B cell (primary cell): Measurements from ENCODE around the gene PARK7. TPM values are rescaled to one million over a fixed set of nuclear protein-coding genes. Genes with fewer than 3 reads are reported as not detected.

Experiments
- ATAC-seq: fragments of 200-7000 bp; cut with Tn5 transposase; one replicate; pipeline ENCODE4 v1.10.0; 2021; ENCODE audit warnings: low read depth, mild to moderate bottlenecking, moderate number of reproducible peaks, moderate library complexity
- CTCF ChIA-PET: fragments of 350-600 bp; sonication (Branson Sonifier 250); formaldehyde crosslinking; loops from one replicate; lab custom pipeline; 2021; ENCODE audit warnings: antibody characterized with exemption, inconsistent platforms; lab: Charles Lee
- POLR2A ChIA-PET: fragments of 350-600 bp; sonication (Branson Sonifier 250); formaldehyde crosslinking; loops from one replicate; lab custom pipeline; 2021; ENCODE audit warnings: antibody characterized with exemption; lab: Charles Lee
- DNase-seq: peaks from one replicate; pipeline ENCODE4 v3.0.0; 2013
- H2AFZ ChIP-seq: 2 replicates; pipeline ENCODE4 v1.6.1; 2012; ENCODE audit warnings: mild to moderate bottlenecking, low read depth, low read length; ENCODE audit not compliant: insufficient read depth, poor library complexity, severe bottlenecking
- H3K27ac ChIP-seq, 2 donors: 1 replicate in 1 of 2; 2 replicates in 1 of 2; pipeline ENCODE4 v1.5.1; 2012 to 2013; ENCODE audit warnings: low read length in 2 of 2, mild to moderate bottlenecking in 2 of 2, moderate library complexity in 1 of 2
- H3K27me3 ChIP-seq, 4 experiments: fragments of 200-600 bp in 1 of 4; sonication (generic) in 1 of 4; replicated peaks in 1 of 4; 1 replicate in 2 of 4; 2 replicates in 2 of 4; pipeline versions ENCODE4 v1.6.1 to v1.7.0; 2013 to 2016; ENCODE audit warnings: low read length in 3 of 4, mild to moderate bottlenecking in 2 of 4, mixed read lengths in 1 of 4, moderate library complexity in 1 of 4; ENCODE audit not compliant: insufficient read depth in 4 of 4, control insufficient read depth in 3 of 4; ENCODE audit errors: control extremely low read depth in 1 of 4
- H3K36me3 ChIP-seq, 2 experiments: replicated peaks in 1 of 2; 1 replicate in 1 of 2; 2 replicates in 1 of 2; pipeline versions ENCODE4 v1.6.1 to v1.7.1; 2013; ENCODE audit warnings: low read length in 1 of 2; ENCODE audit not compliant: insufficient read depth in 2 of 2, control insufficient read depth in 1 of 2; ENCODE audit errors: control extremely low read depth in 1 of 2, extremely low read depth in 1 of 2
- H3K4me1 ChIP-seq, 2 donors: fragments of 200-600 bp in 1 of 2; sonication (generic) in 1 of 2; 1 replicate in 1 of 2; 2 replicates in 1 of 2; pipeline versions ENCODE4 v1.5.1 to v1.6.1; 2013 to 2017; ENCODE audit warnings: low read length in 2 of 2; ENCODE audit not compliant: control insufficient read depth in 2 of 2, insufficient read depth in 2 of 2
- H3K4me2 ChIP-seq: replicated peaks from 2 replicates; pipeline ENCODE3; 2012; ENCODE audit warnings: mild to moderate bottlenecking, low read depth, low read length; ENCODE audit not compliant: poor library complexity, severe bottlenecking
- H3K4me3 ChIP-seq, 5 experiments: fragments of 200-600 bp in 1 of 5; sonication (generic) in 1 of 5; 1 replicate in 3 of 5; 2 replicates in 2 of 5; pipeline versions ENCODE4 v1.5.1 to v1.7.0; 2011 to 2016; ENCODE audit warnings: low read length in 4 of 5, mild to moderate bottlenecking in 4 of 5, low read depth in 2 of 5, control low read depth in 1 of 5, moderate library complexity in 1 of 5; ENCODE audit not compliant: insufficient read depth in 1 of 5; ENCODE audit errors: control extremely low read depth in 1 of 5, extremely low read depth in 1 of 5
- H3K79me2 ChIP-seq: fragments of 200-600 bp; sonication (generic); one replicate; pipeline ENCODE4 v1.6.0; 2016; ENCODE audit warnings: low read length; ENCODE audit not compliant: control insufficient read depth, insufficient read depth
- H3K9ac ChIP-seq: fragments of 200-600 bp; sonication (generic); 2 replicates; pipeline ENCODE4 v1.6.1; 2017; ENCODE audit warnings: mild to moderate bottlenecking, low read length, moderate library complexity
- H3K9me3 ChIP-seq, 3 donors: one replicate each; pipeline versions ENCODE4 v1.6.1 to v1.7.1; 2013; ENCODE audit warnings: low read length in 2 of 3; ENCODE audit not compliant: control insufficient read depth in 2 of 3, insufficient read depth in 1 of 3; ENCODE audit errors: control extremely low read depth in 1 of 3
- H4K20me1 ChIP-seq: 2 replicates; pipeline ENCODE4 v1.6.0; 2012; ENCODE audit warnings: mild to moderate bottlenecking, low read length; ENCODE audit not compliant: insufficient read depth, control insufficient read depth, poor library complexity, severe bottlenecking
- H3K27ac Mint-ChIP-seq: one replicate; pipeline ENCODE4 v1.8.0; 2021; ENCODE audit warnings: mixed read lengths
- H3K27me3 Mint-ChIP-seq: one replicate; pipeline ENCODE4 v1.8.0; 2021; ENCODE audit warnings: mixed read lengths
- H3K4me1 Mint-ChIP-seq: one replicate; pipeline ENCODE4 v1.8.0; 2021; ENCODE audit warnings: mixed read lengths
- H3K4me3 Mint-ChIP-seq: one replicate; pipeline ENCODE4 v1.8.0; 2021; ENCODE audit warnings: mixed read lengths
- H3K9me3 Mint-ChIP-seq: one replicate; pipeline ENCODE4 v1.8.0; 2022; ENCODE audit warnings: mixed read lengths; ENCODE audit not compliant: insufficient read depth
- EZH2 ChIP-seq: IDR thresholded peaks from 2 replicates; pipeline ENCODE4 v1.6.1; 2012; ENCODE audit warnings: borderline replicate concordance, low read depth, mild to moderate bottlenecking, moderate library complexity, low read length; ENCODE audit not compliant: insufficient read depth, poor library complexity, severe bottlenecking
- WGBS: methylation state at CpG from one replicate; pipeline ENCODE4 v1.1.5; 2013; ENCODE audit warnings: missing lambda C conversion rate; ENCODE audit not compliant: insufficient coverage; 5-methylcytosine and 5-hydroxymethylcytosine counted together
- intact Hi-C: fragments of 100-400 bp; cut with micrococcal nuclease; formaldehyde crosslinking; loops from one replicate; pipeline ENCODE4 v1.10.0; 2022
- polyA plus RNA-seq: library from polyadenylated mRNA; depleted of rRNA; stranded (reverse); fragments of >200 nt; gene quantifications from 2 replicates; pipeline ENCODE4 v1.2.3, GENCODE V29; 2012
- total RNA-seq, 2 donors: library from RNA; stranded (reverse); fragments of 120-200 nt in 1 of 2; gene quantifications; 1 replicate in 1 of 2; 2 replicates in 1 of 2; pipeline versions ENCODE4 v1.2.3 to v1.2.4, GENCODE V29; 2013 to 2022
- TF ChIP-seq, protein P1 (sequence below): fragments of 200-600 bp; IDR thresholded peaks from one replicate; pipeline ENCODE4 v1.8.0; 2022; ENCODE audit warnings: antibody characterized with exemption, mild to moderate bottlenecking

The PARK7 gene
- total and polyA plus RNA-seq, 2 donors (not counting 1 experiment from before 2014, with no cell fraction given), result 63.9 to 118 TPM

DNA sequence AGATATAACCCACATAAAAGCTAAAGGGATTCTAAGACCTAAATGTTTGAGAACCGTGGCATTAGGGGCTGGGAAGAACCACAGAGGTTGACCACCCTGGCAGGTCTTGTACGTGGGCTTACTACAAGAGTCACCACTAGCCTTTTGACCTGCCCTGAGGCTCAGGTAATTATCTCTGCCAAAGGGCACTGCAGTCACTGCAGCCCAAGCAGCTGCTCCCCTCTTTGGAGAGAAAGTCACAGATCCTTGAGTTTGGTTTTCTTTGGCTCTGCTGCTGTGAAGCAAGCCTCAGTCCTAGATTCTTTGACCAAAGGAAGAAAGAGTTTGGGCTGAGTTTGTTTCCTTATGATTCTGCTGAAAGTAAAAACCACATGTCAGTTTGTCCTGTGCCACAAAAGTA lies 11.6 kb downstream of the PARK7 start:
- Histone ChIP-seq H2AFZ (no peak overlapping the region), H3K79me2 (peaks cover 36% of the 10 kb centered on the region), H3K27ac (no peak overlapping the region), H4K20me1 (peaks cover 21% of the 10 kb centered on the region), H3K4me3 (no peak overlapping the region), H3K27me3 (no peaks in the 10 kb centered on the region), H3K4me2 (no peak overlapping the region), H3K9me3 (no peaks in the 10 kb centered on the region), H3K9ac (no peak overlapping the region), H3K36me3 (peaks cover 4 to 65% of the 10 kb centered on the region in 2 experiments), H3K4me1 (no peaks in the 10 kb centered on the region)
- DNase-seq (no peak), ATAC-seq (no peak)
- 100% methylated on average over 2 of the region's 2 CpGs for whole genome bisulfite sequencing
- H3K9me3 Mint-ChIP-seq, result no peaks in the 10 kb centered on the region
- no peaks in the 10 kb centered on the region for H3K27me3 Mint-ChIP-seq
- TF ChIP-seq, protein P1, sequence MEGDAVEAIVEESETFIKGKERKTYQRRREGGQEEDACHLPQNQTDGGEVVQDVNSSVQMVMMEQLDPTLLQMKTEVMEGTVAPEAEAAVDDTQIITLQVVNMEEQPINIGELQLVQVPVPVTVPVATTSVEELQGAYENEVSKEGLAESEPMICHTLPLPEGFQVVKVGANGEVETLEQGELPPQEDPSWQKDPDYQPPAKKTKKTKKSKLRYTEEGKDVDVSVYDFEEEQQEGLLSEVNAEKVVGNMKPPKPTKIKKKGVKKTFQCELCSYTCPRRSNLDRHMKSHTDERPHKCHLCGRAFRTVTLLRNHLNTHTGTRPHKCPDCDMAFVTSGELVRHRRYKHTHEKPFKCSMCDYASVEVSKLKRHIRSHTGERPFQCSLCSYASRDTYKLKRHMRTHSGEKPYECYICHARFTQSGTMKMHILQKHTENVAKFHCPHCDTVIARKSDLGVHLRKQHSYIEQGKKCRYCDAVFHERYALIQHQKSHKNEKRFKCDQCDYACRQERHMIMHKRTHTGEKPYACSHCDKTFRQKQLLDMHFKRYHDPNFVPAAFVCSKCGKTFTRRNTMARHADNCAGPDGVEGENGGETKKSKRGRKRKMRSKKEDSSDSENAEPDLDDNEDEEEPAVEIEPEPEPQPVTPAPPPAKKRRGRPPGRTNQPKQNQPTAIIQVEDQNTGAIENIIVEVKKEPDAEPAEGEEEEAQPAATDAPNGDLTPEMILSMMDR, result no peak
- no peak for TF ChIP-seq EZH2
- intact Hi-C loops, result no loop called here
- POLR2A ChIA-PET, result interaction anchor here (0.5 to 0.7 kb wide), 2 partner anchors 10 to 455 kb away, joined by 4 to 5 read pairs; no protein-coding TSS in a partner anchor
- H3K4me1 Mint-ChIP-seq, result no peaks in the 10 kb centered on the region
- no peak overlapping the region for H3K4me3 Mint-ChIP-seq
- CTCF ChIA-PET, result no interaction called here
- no peak overlapping the region for H3K27ac Mint-ChIP-seq

DNA sequence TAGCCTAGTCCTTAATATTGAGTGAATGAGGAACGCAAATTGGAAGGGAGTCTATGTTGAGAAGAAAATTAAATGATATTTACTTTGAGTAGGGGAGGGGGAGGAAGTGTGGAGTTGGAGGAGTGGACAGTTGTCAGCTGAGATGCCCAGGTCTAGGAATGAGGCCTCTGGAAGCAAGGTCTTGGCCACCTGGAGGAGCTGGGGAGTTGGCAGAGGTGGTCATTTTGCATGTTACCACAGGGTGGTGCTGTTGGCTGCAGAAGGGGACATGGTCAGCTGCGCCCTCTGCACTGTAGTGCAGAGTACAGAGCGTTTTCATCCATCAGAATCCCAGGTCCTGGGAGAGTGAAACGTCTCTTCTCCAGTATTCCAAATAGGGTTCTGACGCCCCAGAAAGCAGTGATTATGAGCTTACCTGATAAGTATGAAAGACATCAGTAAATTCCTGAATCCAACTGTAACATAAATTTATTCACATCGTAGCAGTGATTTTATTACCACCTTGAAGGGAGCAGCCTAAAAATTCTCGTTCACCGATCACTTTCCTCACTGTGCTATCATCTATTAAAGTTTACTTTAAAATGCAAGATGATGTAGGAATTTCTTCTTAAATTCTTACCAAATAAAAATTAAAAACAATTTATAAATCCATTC lies 13.8 kb downstream of the PARK7 start:
- intact Hi-C loops, result no loop called here
- H2AFZ ChIP-seq, result no peak overlapping the region
- WGBS, result 67% methylated on average over 3 of the region's 8 CpGs
- Mint-ChIP-seq H3K9me3 (no peaks in the 10 kb centered on the region), H3K4me3 (no peak overlapping the region), H3K27me3 (no peaks in the 10 kb centered on the region), H3K27ac (no peak overlapping the region), H3K4me1 (no peaks in the 10 kb centered on the region)
- H3K27me3 ChIP-seq, result no peaks in the 10 kb centered on the region
- no peak overlapping the region for H3K4me3 ChIP-seq
- H4K20me1 ChIP-seq, result peaks cover 17% of the 10 kb centered on the region
- DNase-seq, result peak; percentile 46
- no peak for TF ChIP-seq EZH2
- TF ChIP-seq, protein P1, result peak; percentile 68
- CTCF ChIA-PET, result interaction anchor here (0.7 to 2.4 kb wide), 11 partner anchors 9 to 374 kb away, joined by 3 to 13 read pairs (median 4); no protein-coding TSS in a partner anchor
- POLR2A ChIA-PET, result interaction anchor here (0.5 to 0.6 kb wide), 2 partner anchors 13 to 405 kb away, joined by 3 to 5 read pairs; no protein-coding TSS in a partner anchor
- peaks cover 3 to 61% of the 10 kb centered on the region in 2 experiments for H3K36me3 ChIP-seq
- H3K9ac ChIP-seq, result no peak overlapping the region
- H3K4me2 ChIP-seq, result no peak overlapping the region
- H3K4me1 ChIP-seq, result no peaks in the 10 kb centered on the region
- no peaks in the 10 kb centered on the region for H3K9me3 ChIP-seq
- peak; percentile 43 for ATAC-seq
- H3K27ac ChIP-seq, result no peak overlapping the region
- H3K79me2 ChIP-seq, result peaks cover 26% of the 10 kb centered on the region
